Ascending aorta (tissue), 2 donors: Measurements from ENCODE around the gene LSS. TPM values are rescaled to one million over a fixed set of nuclear protein-coding genes. Genes with fewer than 3 reads are reported as not detected.
"Not testable (repeated sequence)": the region's sequence is repeated elsewhere in the genome, so short reads cannot be mapped to it uniquely, and the experiment has no call there.

Experiments used
- DNase-seq, 2 donors: peaks; one replicate each; pipeline ENCODE4 v3.0.0-alpha.2; 2019; ENCODE audit warnings: low spot score in 2 of 2
- H3K27ac ChIP-seq, 2 donors: fragments of 200-600 bp; sonication (generic); one replicate each; pipeline ENCODE4 v1.5.1; 2016 to 2017; ENCODE audit warnings: mild to moderate bottlenecking in 1 of 2
- H3K27me3 ChIP-seq: fragments of 200-600 bp; sonication (generic); one replicate; pipeline ENCODE4 v1.5.1; 2017
- H3K36me3 ChIP-seq, 2 donors: fragments of 200-600 bp; sonication (generic); one replicate each; pipeline ENCODE4 v1.5.1; 2016
- H3K4me1 ChIP-seq, 2 donors: fragments of 200-600 bp; sonication (generic); one replicate each; pipeline ENCODE4 v1.5.1; 2016 to 2017; ENCODE audit warnings: mild to moderate bottlenecking in 1 of 2
- H3K4me3 ChIP-seq, 2 donors: fragments of 200-600 bp; sonication (generic); one replicate each; pipeline ENCODE4 v1.5.1; 2016 to 2017; ENCODE audit warnings: mild to moderate bottlenecking in 1 of 2
- H3K9me3 ChIP-seq, 2 donors: fragments of 200-600 bp; sonication (generic); one replicate each; pipeline ENCODE4 v1.5.1; 2016
- CTCF ChIP-seq, 3 experiments: fragments of 200-600 bp in 2 of 3; fragments of 450-650 bp in 1 of 3; sonication (generic) in 2 of 3; IDR thresholded peaks; one replicate each; pipeline ENCODE4 v1.5.1; 2016 to 2019; ENCODE audit warnings: antibody characterized with exemption in 3 of 3, mild to moderate bottlenecking in 1 of 3, moderate library complexity in 1 of 3
- intact Hi-C: fragments of 100-400 bp; cut with DNase I; formaldehyde crosslinking; loops from one replicate; pipeline ENCODE4 v1.15.1; 2023
- total RNA-seq: library from RNA; depleted of rRNA; stranded (reverse); fragments of >200 nt; gene quantifications from one replicate; pipeline ENCODE4 v1.1.0, GENCODE V29; 2016

Gene LSS
- total RNA-seq, 1 donor from 2014 or later = 49.4 TPM

DNA sequence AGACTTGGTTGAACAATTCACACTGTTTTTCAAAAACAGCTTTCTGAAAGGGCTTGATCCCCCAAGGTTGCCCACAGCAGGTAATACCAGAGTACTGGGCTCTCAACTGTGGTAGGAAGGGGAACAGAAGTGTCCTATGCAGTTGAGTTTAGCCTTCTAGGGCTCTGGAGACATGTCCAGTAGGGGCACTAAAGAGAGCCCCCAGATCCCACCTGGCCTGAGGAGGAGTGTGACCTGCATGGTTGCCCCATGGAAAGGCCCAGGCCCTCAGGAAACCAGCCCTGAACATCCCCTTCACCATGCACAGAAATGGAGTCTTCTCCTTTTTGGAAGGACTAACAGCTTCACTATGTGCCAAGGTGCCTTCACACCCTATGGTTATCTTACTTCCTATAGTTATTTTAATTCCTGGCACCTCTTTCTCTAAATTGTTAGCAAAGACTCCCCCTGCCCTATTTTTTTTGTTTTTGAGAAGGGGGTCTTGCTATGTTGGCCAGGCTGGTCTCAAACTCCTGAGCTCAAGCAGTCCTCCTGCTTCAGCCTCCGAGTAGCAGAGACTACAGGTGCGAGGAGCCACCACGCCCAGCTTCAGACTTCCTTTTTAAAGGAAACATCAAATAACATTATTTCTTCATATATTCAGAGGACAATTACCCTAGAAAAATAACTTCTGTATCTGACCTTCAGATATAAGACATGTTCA, 16.8 kb upstream of the LSS start:
- TF ChIP-seq CTCF (IDR thresholded peaks at IDR 0.05) = no peak
- Histone ChIP-seq H3K4me3 (no peak overlapping the region), H3K27ac (no peak overlapping the region), H3K36me3 (peaks cover 69 to 89% of the 10 kb centered on the region in 2 donors), H3K9me3 (no peaks in the 10 kb centered on the region), H3K27me3 (no peaks in the 10 kb centered on the region), H3K4me1 (no peaks in the 10 kb centered on the region)
- intact Hi-C loops = no loop called here
- DNase-seq = no peak

DNA sequence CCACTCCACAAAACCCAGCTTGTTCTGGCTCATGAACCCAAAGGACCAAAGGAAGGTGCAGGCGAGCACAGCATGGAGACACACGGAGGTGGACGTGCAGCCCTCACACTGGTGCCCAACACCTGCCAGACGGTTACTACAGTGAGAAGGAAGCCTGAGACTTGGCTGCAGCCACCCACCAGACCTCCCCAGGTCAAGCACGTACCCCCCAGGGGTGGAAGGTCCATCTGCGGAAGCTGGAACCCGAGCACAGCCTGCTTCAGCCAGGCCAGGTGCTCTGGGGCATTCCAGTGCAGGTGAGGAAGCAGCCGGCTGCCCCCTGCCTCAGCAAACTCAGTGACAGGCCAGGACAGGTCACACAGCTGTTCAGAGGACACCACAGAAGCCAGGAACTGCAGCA, 16.0 kb upstream of the LSS start:
- Histone ChIP-seq H3K9me3 (no peaks in the 10 kb centered on the region), H3K36me3 (peaks cover 72 to 89% of the 10 kb centered on the region in 2 donors), H3K4me1 (no peaks in the 10 kb centered on the region), H3K27me3 (no peaks in the 10 kb centered on the region), H3K4me3 (no peak overlapping the region), H3K27ac (no peak overlapping the region)
- intact Hi-C loops = no loop called here
- TF ChIP-seq CTCF (IDR thresholded peaks at IDR 0.05) = no peak
- DNase-seq = no peak

- TF ChIP-seq CTCF (IDR thresholded peaks at IDR 0.05) = no peak
- intact Hi-C loops = no loop called here
- no peaks in the 10 kb centered on the region for H3K9me3 ChIP-seq
- no peak overlapping the region for H3K27ac ChIP-seq
- H3K27me3 ChIP-seq = no peaks in the 10 kb centered on the region
- H3K4me3 ChIP-seq = no peak overlapping the region
- DNase-seq = no peak
- no peaks in the 10 kb centered on the region for H3K4me1 ChIP-seq
- peaks cover 75 to 91% of the 10 kb centered on the region in 2 donors for H3K36me3 ChIP-seq
Observed at GRCh38 chr21:46243960-46244361, 15.4 kb upstream of the LSS start.

GRCh38 chr21:46243325-46243724, 14.8 kb upstream of the LSS start:
- peaks cover 81 to 95% of the 10 kb centered on the region in 2 donors for H3K36me3 ChIP-seq
- DNase-seq = no peak
- H3K27ac ChIP-seq = no peak overlapping the region
- TF ChIP-seq CTCF (IDR thresholded peaks at IDR 0.05) = no peak
- no peak overlapping the region for H3K4me3 ChIP-seq
- H3K9me3 ChIP-seq = no peaks in the 10 kb centered on the region
- H3K4me1 ChIP-seq = no peaks in the 10 kb centered on the region
- no peaks in the 10 kb centered on the region for H3K27me3 ChIP-seq
- intact Hi-C loops = no loop called here

- DNase-seq, H3K27me3 ChIP-seq, H3K27ac ChIP-seq, H3K9me3 ChIP-seq, H3K4me1 ChIP-seq, intact Hi-C loops, H3K4me3 ChIP-seq: not testable (repeated sequence)
- H3K36me3 ChIP-seq = peaks cover 69 to 88% of the 10 kb centered on the region in 2 donors
Observed at GRCh38 chr21:46241577-46241976, 13.0 kb upstream of the LSS start.

DNA sequence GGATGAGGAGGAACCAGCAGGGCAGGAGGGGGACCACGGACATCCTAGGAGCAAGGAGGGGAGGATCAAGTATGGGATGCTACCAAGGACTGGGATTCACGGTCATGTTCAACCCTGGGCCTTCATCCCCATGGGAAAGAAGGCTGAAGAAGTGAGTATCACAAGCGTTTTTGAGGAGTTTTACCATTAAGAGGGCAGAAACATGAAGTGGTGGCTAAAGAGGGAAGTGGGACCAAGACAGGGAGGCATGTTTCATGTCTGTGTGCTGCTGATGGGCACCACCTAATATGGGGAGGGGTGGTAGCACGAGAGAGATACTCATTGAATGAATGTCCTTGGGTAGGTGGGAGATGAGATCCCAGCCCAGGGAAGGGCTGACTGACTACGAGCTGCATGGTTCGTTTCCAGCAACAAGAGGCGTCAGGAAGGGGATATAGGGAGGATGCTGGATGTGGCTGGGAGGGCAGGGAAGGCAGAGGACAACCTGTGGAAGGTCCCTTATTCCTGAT, 11.3 kb upstream of the LSS start:
- Histone ChIP-seq H3K27me3 (no peaks in the 10 kb centered on the region), H3K27ac (no peak overlapping the region), H3K9me3 (no peaks in the 10 kb centered on the region), H3K4me1 (no peaks in the 10 kb centered on the region), H3K4me3 (no peak overlapping the region), H3K36me3 (peaks cover 69 to 88% of the 10 kb centered on the region in 2 donors)
- DNase-seq = no peak
- intact Hi-C loops = no loop called here
- no peak for TF ChIP-seq CTCF (IDR thresholded peaks at IDR 0.05)
